ENCODE results near the gene ANKS1B.

The ANKS1B gene

DNA sequence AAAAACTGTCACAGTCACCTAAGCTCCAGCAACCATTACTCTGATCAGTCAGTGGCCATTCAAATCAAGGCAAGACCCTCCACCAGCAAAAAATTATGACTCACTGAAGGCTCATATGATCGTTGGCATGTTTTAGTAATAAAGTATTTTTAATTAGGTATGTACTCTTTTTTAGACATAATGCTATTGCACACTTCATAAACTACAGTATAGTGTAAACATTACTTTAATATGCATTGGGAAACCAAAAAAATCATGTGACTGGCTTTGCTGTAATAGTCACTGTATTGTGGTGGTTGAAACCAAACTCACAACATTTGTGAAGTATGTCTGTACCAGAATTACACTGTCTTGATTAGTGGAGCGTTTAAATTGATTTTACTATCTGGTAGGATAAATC lies 471.7 kb downstream of the ANKS1B start:
- no peaks in the 10 kb centered on the region for H3K9me2 ChIP-seq (replicated peaks; ENCODE audit: low read depth, low read length)
- H3K36me3 ChIP-seq (ENCODE audit: insufficient read depth, low read length), result no peaks in the 10 kb centered on the region
- H3K9me3 ChIP-seq (ENCODE audit: insufficient read depth, low read depth, low read length), result no peaks in the 10 kb centered on the region
- no peaks in the 10 kb centered on the region for H4K20me1 ChIP-seq (ENCODE audit: insufficient read depth, low read length, poor library complexity, severe bottlenecking)
- no peak overlapping the region for H3K4me2 ChIP-seq (ENCODE audit: low read depth, low read length, poor library complexity, severe bottlenecking)
- H3F3A ChIP-seq (ENCODE audit: low read depth), result no peaks in the 10 kb centered on the region
- no peaks in the 10 kb centered on the region for H3K4me1 ChIP-seq (ENCODE audit: insufficient read depth, low read length, poor library complexity, severe bottlenecking)
- H2AFZ ChIP-seq (ENCODE audit: low read length), result no peak overlapping the region
- H3K79me2 ChIP-seq (ENCODE audit: insufficient read depth, low read length), result no peaks in the 10 kb centered on the region
- H3K4me3 ChIP-seq (ENCODE audit: low read length, poor library complexity, severe bottlenecking), result no peak overlapping the region
- no peak overlapping the region for H3K9ac ChIP-seq (ENCODE audit: low read depth, low read length, poor library complexity, severe bottlenecking)
- H3K27me3 ChIP-seq (ENCODE audit: insufficient read depth, low read length, poor library complexity, severe bottlenecking), result no peaks in the 10 kb centered on the region
- TF ChIP-seq CTCF (conservative IDR thresholded peaks at IDR 0.05; ENCODE audit: low read length), result no peak
- TF ChIP-seq EZH2phosphoT487 (IDR thresholded peaks at IDR 0.05; ENCODE audit: borderline replicate concordance), result no peak

DNA sequence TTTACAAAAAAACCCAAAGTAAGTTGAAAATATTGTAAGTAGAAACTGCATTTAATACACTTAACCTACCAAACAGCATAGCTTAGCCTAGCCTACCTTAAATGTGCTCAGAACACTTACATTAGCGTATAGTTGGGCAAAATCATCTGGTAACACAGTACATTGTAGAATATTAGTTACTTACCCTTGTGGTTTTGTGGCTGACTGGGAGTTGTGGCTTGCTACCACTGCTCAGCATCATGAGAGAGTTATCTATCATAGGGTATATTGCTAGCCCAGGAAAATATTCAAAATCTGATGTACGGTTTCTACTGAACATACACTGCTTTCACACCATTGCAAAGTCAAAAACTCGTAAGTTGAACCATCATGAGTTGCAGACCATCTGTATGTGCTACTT lies 478.9 kb downstream of the ANKS1B start:
- Histone ChIP-seq H3K9me3 (ENCODE audit: insufficient read depth, low read depth, low read length) (0 out of 2 replicates have a peak, but pooled peaks cover 2% of the 10 kb centered on the region), H3K4me3 (ENCODE audit: low read length, poor library complexity, severe bottlenecking) (no peak overlapping the region), H3K4me1 (ENCODE audit: insufficient read depth, low read length, poor library complexity, severe bottlenecking) (no peaks in the 10 kb centered on the region), H3F3A (ENCODE audit: low read depth) (no peaks in the 10 kb centered on the region), H3K36me3 (ENCODE audit: insufficient read depth, low read length) (no peaks in the 10 kb centered on the region), H4K20me1 (ENCODE audit: insufficient read depth, low read length, poor library complexity, severe bottlenecking) (no peaks in the 10 kb centered on the region), H3K9ac (ENCODE audit: low read depth, low read length, poor library complexity, severe bottlenecking) (no peak overlapping the region), H3K79me2 (ENCODE audit: insufficient read depth, low read length) (no peaks in the 10 kb centered on the region), H3K27me3 (ENCODE audit: insufficient read depth, low read length, poor library complexity, severe bottlenecking) (no peaks in the 10 kb centered on the region), H2AFZ (ENCODE audit: low read length) (no peak overlapping the region), H3K4me2 (ENCODE audit: low read depth, low read length, poor library complexity, severe bottlenecking) (no peak overlapping the region), H3K9me2 (replicated peaks; ENCODE audit: low read depth, low read length) (no peaks in the 10 kb centered on the region)
- no peak for TF ChIP-seq EZH2phosphoT487 (IDR thresholded peaks at IDR 0.05; ENCODE audit: borderline replicate concordance)
- TF ChIP-seq CTCF (conservative IDR thresholded peaks at IDR 0.05; ENCODE audit: low read length), result no peak

DNA sequence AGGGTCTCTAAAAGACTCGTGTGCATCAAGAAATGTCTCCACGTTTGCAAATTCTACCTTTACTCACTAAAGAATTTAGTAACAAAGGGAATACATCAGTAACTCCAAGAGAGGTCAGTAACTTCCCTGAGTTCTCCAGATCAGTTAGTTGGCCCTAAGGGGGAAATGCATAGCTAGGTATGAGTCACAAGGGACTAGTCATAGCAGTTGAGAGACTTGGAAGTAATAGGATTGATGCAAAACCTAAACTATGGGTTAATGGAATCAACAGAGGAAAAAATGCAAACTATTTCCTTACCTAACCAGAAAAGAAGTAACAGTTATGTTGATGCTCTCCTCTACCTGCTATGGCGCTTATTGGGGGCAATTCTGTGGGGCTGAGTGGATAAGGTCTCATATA lies 486.0 kb downstream of the ANKS1B start:
- H3K9ac ChIP-seq (ENCODE audit: low read depth, low read length, poor library complexity, severe bottlenecking), result no peak overlapping the region
- no peaks in the 10 kb centered on the region for H3K9me2 ChIP-seq (replicated peaks; ENCODE audit: low read depth, low read length)
- H3K79me2 ChIP-seq (ENCODE audit: insufficient read depth, low read length), result no peaks in the 10 kb centered on the region
- TF ChIP-seq CTCF (conservative IDR thresholded peaks at IDR 0.05; ENCODE audit: low read length) (no peak), EZH2phosphoT487 (IDR thresholded peaks at IDR 0.05; ENCODE audit: borderline replicate concordance) (no peak)
- no peaks in the 10 kb centered on the region for H3K4me1 ChIP-seq (ENCODE audit: insufficient read depth, low read length, poor library complexity, severe bottlenecking)
- H3K4me3 ChIP-seq (ENCODE audit: low read length, poor library complexity, severe bottlenecking), result no peak overlapping the region
- H3F3A ChIP-seq (ENCODE audit: low read depth), result no peaks in the 10 kb centered on the region
- no peak overlapping the region for H3K4me2 ChIP-seq (ENCODE audit: low read depth, low read length, poor library complexity, severe bottlenecking)
- H3K9me3 ChIP-seq (ENCODE audit: insufficient read depth, low read depth, low read length), result 0 out of 2 replicates have a peak, but pooled peaks cover 2% of the 10 kb centered on the region
- H3K36me3 ChIP-seq (ENCODE audit: insufficient read depth, low read length), result no peaks in the 10 kb centered on the region
- H2AFZ ChIP-seq (ENCODE audit: low read length), result no peak overlapping the region
- no peaks in the 10 kb centered on the region for H3K27me3 ChIP-seq (ENCODE audit: insufficient read depth, low read length, poor library complexity, severe bottlenecking)
- H4K20me1 ChIP-seq (ENCODE audit: insufficient read depth, low read length, poor library complexity, severe bottlenecking), result no peaks in the 10 kb centered on the region
